ENCODE measurements around the gene SRCIN1.

GRCh38 chr17:38575781-38576180 lies 30.0 kb downstream of the SRCIN1 start:
- TF ChIP-seq, protein P1, sequence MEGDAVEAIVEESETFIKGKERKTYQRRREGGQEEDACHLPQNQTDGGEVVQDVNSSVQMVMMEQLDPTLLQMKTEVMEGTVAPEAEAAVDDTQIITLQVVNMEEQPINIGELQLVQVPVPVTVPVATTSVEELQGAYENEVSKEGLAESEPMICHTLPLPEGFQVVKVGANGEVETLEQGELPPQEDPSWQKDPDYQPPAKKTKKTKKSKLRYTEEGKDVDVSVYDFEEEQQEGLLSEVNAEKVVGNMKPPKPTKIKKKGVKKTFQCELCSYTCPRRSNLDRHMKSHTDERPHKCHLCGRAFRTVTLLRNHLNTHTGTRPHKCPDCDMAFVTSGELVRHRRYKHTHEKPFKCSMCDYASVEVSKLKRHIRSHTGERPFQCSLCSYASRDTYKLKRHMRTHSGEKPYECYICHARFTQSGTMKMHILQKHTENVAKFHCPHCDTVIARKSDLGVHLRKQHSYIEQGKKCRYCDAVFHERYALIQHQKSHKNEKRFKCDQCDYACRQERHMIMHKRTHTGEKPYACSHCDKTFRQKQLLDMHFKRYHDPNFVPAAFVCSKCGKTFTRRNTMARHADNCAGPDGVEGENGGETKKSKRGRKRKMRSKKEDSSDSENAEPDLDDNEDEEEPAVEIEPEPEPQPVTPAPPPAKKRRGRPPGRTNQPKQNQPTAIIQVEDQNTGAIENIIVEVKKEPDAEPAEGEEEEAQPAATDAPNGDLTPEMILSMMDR (IDR thresholded peaks at IDR 0.05 in 4 of 5, conservative IDR thresholded peaks at IDR 0.05 in 1 of 5), result no peak
- no peak for TF ChIP-seq POLR2A (IDR thresholded peaks at IDR 0.05)

Measured in gastrocnemius medialis (tissue), 4 donors.